Adipocyte (in vitro differentiated cells): ENCODE results near the gene PER2.
A peak's percentile ranks its signal among the peaks of the same experiment; 100 is the strongest.

ENCODE experiments used
- DNase-seq: peaks from one replicate; pipeline ENCODE4 v3.0.0-alpha.2; 2015; ENCODE audit warnings: low read depth
- H3K27me3 ChIP-seq: replicated peaks from 2 replicates; pipeline ENCODE4 v1.7.0; 2013; ENCODE audit warnings: mild to moderate bottlenecking, low read length, moderate library complexity; ENCODE audit not compliant: control insufficient read depth, insufficient read depth
- H3K36me3 ChIP-seq: 2 replicates; pipeline ENCODE4 v1.7.0; 2013; ENCODE audit warnings: low read length, mild to moderate bottlenecking, moderate library complexity; ENCODE audit not compliant: control insufficient read depth, insufficient read depth, severe bottlenecking
- H3K4me1 ChIP-seq: 2 replicates; pipeline ENCODE4 v1.7.0; 2013; ENCODE audit warnings: mild to moderate bottlenecking, low read length, moderate library complexity; ENCODE audit not compliant: control insufficient read depth, insufficient read depth
- H3K4me3 ChIP-seq: 2 replicates; pipeline ENCODE4 v1.7.0; 2013; ENCODE audit warnings: mild to moderate bottlenecking, low read length, moderate library complexity
- H3K9ac ChIP-seq: 2 replicates; pipeline ENCODE4 v1.7.0; 2013; ENCODE audit warnings: mild to moderate bottlenecking, low read length, moderate library complexity
- H3K9me3 ChIP-seq: 2 replicates; pipeline ENCODE4 v1.7.0; 2013; ENCODE audit warnings: mild to moderate bottlenecking, low read length, moderate library complexity; ENCODE audit not compliant: control insufficient read depth

PER2 gene

DNA sequence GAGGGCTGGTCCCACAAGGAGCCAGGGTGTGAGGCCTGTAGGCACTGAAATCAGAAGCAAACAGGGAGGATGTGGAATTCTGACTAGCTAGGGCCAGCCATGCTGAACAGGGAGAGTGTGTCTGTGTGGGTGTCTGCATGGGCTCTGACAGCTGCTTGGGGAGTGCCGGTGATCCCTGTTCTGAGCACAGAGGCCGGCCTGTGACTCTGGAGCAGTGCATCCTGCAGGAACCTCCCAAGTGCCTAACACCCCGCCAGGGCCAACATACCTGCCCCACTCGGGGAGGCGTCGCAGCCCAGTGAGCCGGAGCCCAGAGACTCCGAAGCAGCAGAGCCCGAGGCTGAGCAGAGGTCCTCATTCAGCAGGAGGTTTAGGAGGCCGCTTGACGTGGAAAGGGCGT lies 37.1 kb downstream of the PER2 start:
- no peak overlapping the region for H3K9ac ChIP-seq
- peaks cover 3% of the 10 kb centered on the region for H3K4me1 ChIP-seq
- no peak for DNase-seq
- H3K9me3 ChIP-seq = no peaks in the 10 kb centered on the region
- no peaks in the 10 kb centered on the region for H3K27me3 ChIP-seq
- H3K36me3 ChIP-seq = peaks cover 22% of the 10 kb centered on the region
- no peak overlapping the region for H3K4me3 ChIP-seq

DNA sequence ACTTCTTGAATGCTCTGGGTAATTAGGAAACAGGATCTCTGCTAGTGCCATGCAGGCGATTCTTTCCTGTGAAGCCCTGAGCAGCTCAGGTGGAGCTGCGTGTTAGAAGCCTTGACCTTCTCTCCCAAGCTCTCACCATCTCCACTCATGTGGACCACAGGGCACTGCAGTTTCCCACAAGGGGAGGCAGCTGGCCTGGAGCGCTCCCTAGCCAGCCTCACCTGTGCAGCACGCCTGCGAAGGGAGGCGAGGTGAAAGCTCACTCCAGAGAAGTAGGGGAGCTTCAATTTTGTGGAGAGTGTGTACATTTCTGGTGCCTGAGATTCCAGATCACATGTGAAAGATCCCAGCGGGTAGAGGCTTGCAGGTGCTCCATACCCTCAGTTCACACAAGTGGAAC lies 37.5 kb downstream of the PER2 start:
- H3K4me3 ChIP-seq = no peak overlapping the region
- DNase-seq = no peak
- no peaks in the 10 kb centered on the region for H3K27me3 ChIP-seq

DNA sequence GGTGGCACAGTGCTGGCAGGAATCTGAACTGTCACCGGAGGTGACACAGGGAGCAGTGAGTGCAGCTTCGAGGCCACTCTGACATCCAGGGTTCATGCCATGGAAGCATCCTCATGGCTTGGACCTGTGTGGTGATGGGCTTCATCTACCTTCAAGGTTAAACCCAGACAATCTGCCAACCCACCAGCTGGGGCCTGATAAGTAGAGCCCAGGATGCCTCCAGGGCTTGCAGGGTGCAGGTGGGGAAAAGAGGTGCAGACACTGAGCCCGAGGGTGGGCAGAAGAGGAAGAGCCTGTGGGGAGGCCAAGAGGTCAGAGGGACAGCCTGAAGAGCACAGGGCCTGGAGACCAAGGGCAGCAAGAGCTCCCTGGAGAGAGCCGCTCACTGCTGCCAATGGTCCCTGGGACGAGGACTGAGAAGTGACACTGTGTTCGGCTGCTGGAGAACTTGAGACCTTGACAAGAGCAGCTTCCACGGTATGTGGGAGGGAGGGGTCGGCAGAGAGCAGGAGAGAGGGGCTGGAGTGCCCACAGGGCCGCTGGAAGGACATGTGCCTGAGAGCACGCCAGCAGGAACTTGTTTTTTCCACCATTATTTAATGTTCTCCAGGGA lies 40.5 kb downstream of the PER2 start:
- Histone ChIP-seq H3K4me3 (no peak overlapping the region), H3K9me3 (no peaks in the 10 kb centered on the region), H3K27me3 (no peaks in the 10 kb centered on the region), H3K4me1 (peaks cover 8% of the 10 kb centered on the region), H3K9ac (no peak overlapping the region), H3K36me3 (peaks cover 13% of the 10 kb centered on the region)
- no peak for DNase-seq

More for the DNA sequence above, 37.5 kb downstream of the PER2 start:
- Histone ChIP-seq H3K9me3 (no peaks in the 10 kb centered on the region), H3K36me3 (peaks cover 22% of the 10 kb centered on the region), H3K4me1 (peaks cover 3% of the 10 kb centered on the region), H3K9ac (no peak overlapping the region)

DNA sequence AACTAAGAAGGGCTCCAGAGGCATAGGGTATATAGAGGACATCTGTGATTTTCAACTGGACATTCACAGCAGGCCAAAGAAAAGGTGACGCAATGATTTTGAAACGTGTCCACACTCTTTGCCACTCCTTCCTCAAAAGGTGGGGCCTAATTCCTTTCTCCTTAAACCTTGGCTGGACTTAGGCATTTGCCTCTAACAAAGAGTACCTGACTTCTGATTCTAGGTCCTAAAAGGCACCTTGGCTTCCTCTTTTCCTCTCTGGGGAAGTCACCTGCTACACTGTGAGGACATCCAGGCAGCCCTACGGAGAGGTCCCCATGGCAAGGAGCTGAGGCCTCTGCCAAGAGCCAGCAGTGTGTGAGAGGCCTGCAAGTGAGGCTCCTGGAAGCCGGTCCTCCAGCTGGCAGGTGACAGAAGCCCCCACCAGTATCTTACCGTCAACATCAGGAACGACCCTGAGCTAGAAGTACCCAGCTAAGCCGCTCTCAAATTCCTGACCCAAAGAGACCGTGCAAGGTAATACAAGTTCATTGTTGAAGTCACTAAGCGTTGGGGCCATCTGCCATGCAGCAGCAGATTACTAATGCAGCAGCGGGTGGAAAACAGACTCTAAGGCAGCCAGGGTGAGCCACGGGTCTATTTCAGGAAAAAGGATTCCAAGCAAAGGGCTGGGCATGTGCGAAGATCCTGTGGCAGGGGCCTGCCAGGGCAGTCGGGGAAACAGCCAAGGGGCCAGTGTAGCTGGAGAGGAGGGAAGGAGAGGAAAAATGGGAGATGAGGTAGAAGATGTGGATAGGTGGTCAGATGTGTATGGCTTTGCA lies 41.2 kb downstream of the PER2 start:
- H3K4me1 ChIP-seq = peaks cover 16% of the 10 kb centered on the region
- DNase-seq = peak; percentile 29
- H3K9me3 ChIP-seq = no peaks in the 10 kb centered on the region
- H3K4me3 ChIP-seq = no peak overlapping the region
- no peak overlapping the region for H3K9ac ChIP-seq
- no peaks in the 10 kb centered on the region for H3K27me3 ChIP-seq
- peaks cover 10% of the 10 kb centered on the region for H3K36me3 ChIP-seq

DNA sequence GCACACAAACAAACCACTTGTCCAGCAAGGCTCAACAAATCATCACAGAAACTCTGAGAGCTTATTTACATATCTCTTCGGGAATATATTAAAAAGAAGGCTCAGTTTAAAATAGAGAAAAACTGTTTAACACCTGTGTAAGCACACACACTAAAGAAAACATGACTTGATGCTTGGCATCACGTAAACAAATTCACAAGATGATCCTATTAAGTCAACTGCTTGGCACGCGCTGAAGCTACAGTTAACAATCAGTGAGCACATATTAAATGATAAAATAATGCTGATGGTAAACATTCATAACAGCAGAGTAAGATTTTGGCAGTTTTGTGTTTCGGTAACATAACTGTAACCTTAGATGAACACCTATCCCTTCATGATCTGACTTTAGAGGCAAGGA lies 44.3 kb downstream of the PER2 start:
- Histone ChIP-seq H3K4me3 (no peak overlapping the region), H3K9ac (no peak overlapping the region), H3K36me3 (peaks cover 2% of the 10 kb centered on the region), H3K27me3 (no peaks in the 10 kb centered on the region), H3K9me3 (no peaks in the 10 kb centered on the region), H3K4me1 (peaks cover 22% of the 10 kb centered on the region)
- DNase-seq = no peak

DNA sequence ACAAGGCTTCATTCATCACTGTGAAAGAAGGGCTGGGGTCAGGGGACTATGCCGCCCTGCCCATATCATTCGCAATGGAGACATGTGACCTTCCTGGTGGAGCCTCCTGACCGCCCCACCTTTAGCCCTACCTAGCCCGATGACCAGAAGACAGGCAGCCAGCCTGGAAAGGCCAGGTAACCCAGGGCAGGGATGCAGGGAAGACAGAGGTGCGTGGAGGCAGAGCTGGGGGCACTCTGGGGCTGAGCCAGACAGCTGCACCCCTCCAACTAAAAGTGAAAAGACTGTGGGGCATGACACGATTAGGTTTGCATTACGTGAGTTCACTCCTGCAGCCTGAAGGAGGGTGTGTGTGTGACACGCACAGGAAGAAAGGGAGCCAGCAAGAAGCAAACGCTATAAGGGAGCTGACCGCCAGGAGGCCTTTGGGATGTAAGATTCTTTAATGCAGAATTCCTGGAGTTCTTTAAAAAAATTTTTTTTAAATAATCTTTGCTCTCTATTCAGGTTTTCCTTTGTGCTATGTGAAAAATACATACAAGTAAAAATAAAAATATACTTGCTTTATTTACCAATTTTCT lies 44.8 kb downstream of the PER2 start:
- Histone ChIP-seq H3K4me3 (no peak overlapping the region), H3K4me1 (peaks cover 22% of the 10 kb centered on the region), H3K27me3 (peaks cover 5% of the 10 kb centered on the region), H3K9me3 (no peaks in the 10 kb centered on the region), H3K9ac (no peak overlapping the region), H3K36me3 (peaks cover 2% of the 10 kb centered on the region)
- DNase-seq = no peak

DNA sequence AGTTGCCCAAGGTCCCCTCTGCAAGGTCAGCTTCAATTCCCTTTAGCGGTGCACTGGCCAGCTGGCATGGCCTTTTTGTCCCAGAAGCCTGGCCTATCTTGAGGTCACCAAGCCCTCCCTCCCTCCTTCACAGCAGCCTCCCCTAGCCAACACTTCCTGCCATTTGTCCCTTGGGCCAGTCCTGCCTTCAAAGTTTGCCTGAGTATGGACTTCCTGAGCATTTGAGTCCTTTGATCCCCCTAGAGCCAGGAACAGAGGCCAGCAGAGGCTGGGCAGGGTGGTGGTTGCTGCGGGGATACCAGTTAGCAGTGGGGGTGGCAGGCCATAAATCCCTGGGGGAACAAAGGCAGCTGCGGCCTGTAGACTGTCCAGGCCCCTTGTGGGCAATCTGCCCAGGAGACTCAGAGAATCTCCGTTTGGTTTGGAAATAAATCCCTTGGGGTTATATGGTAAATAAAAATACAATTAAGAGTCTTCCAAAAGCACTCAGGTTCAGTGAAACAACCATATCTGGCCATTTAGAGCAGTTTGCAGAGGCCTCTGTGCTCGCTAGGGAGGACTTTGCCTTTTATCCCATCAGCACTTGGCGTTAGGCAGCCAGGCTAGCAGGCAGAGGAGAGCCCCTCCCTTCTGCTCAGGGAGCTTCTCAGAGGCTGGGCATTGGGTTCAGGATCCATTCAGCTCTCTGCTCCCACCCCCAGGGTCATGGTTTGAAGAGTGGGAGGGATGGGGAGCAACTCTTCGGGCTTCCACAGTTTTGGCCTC lies 45.5 kb downstream of the PER2 start:
- no peak for DNase-seq
- H3K9me3 ChIP-seq = no peaks in the 10 kb centered on the region
- H3K36me3 ChIP-seq = peaks cover 2% of the 10 kb centered on the region
- peaks cover 12% of the 10 kb centered on the region for H3K27me3 ChIP-seq
- no peak overlapping the region for H3K4me3 ChIP-seq
- H3K9ac ChIP-seq = no peak overlapping the region
- peaks cover 22% of the 10 kb centered on the region for H3K4me1 ChIP-seq

DNA sequence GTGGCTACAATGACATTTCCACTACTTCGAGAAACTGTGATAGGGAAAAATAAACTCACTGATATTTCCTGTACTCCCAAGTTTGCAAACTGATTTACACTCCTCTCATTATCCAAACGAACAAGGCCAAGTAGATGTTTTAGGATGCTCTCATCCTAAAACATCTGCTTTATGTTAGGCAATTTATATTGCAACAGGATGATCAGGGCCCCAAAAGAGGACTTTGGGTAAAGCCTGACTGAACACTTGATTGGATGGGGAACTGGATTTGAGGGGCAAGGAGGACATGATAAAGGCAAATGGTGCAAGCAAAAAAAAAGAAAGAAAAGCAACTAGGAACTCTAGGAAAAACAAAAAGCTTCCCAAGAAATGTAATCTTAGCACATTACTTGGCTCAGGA lies 46.4 kb downstream of the PER2 start:
- Histone ChIP-seq H3K9ac (no peak overlapping the region), H3K4me3 (no peak overlapping the region), H3K27me3 (peaks cover 19% of the 10 kb centered on the region), H3K36me3 (peaks cover 2% of the 10 kb centered on the region), H3K4me1 (peaks cover 22% of the 10 kb centered on the region), H3K9me3 (no peaks in the 10 kb centered on the region)
- DNase-seq = peak; percentile 33

DNA sequence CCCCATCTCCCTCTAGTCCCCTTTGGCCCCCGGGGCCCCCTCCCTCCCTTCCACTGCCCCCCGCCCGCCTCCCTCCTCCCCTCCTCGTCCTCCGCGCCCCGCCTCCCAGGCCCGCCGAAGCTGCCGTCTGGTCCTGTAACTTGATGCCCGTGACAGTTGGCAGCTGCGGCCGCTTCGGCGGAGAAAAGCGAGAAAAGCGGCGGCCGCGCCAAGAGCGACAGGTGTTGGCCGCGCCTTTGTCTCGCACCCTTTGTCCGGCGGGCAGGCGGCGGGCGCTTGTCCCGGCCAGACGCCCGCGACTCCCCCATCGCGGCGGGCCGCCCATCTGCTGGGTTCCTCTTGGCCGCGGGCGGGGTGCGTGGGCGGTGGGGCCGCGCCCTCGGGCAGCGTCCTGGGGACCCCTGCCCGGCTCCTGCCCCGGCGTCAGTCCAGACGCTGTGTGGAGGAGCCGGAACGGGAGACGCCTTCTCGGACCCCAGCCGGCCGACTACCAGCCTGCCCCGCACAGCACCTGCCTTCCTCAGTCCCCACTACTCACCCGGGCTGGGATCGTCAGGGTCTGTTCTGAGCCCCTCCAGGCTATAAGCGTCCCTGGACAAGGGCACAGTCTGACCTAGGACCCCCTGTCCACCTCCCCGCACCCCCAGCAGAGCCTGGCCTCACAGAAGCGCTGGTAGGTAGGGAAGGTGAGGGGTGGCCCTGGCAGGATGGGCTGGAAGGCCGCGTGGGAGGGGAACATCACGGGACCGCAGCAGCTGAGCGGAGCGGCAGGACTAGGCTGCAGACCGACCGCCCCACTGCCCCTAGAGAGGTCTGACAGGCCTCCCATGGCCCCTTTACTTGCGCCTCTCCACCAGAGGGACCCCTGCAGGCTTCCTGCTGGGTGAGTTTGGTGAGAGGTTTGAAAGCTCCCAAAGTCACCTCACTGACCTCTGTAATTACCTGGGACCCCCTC lies 47.4 kb downstream of the PER2 start:
- Histone ChIP-seq H3K36me3 (peaks cover 2% of the 10 kb centered on the region), H3K4me1 (peaks cover 19% of the 10 kb centered on the region), H3K27me3 (peaks cover 28% of the 10 kb centered on the region), H3K9ac (no peak overlapping the region), H3K9me3 (no peaks in the 10 kb centered on the region), H3K4me3 (no peak overlapping the region)
- peak; percentile 72 for DNase-seq

DNA sequence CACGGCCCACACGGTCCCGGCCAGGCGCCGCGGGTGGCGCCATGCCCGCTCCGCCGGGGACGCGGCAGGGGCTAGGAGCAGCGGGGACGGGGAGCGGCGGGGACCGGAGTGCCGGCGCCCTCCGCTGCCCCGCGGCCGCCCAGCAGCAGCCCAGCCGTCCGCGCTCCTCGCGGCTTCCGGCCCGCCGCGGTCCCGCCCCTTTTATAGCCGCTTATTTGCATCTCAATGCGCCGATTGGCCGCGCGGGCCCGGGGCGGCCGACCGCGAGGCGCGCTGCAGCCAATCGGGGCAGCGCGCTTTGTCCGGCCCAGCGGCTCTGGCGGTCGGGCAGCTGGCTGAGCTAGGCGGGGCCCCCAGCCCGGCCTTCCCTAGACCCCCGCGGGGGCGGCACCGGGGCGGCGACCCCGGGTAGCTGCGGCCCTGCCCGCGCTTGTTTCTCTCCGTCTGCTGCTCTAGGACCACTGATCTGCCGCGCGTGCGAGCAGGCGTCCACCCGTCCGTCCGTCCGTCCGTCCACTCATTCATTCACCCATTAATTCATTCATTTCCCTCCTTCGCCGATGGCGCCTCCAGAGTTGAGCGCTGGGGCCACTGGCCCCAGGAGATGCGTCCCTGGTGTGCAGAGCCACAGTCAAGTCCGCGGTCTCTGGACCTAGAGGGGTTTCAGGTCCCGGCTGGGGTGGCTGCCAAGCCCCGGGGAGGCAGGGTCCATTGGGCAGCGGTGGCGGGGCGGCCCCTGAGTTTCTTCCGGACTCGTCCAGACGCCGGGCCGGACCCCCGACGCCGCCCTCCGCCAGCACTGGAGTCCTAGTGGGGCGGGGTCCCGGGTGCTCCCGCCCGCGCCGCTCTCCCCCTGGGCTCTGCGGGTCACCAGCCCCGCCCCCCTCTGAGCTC lies 48.3 kb downstream of the PER2 start, which contains the start of gene HES6:
HES6 (minus strand) TSS at position 176 of the 894 bp plus-strand sequence; CDS start at position 43, 133 bp downstream.
- Histone ChIP-seq H3K9ac (no peak within 1 kb of the TSS), H3K36me3 (no peaks in the 10 kb centered on the region), H3K4me1 (peaks cover 19% of the 10 kb centered on the region), H3K27me3 (peaks cover 34% of the 10 kb centered on the region), H3K4me3 (peak within 1 kb of the TSS; percentile 75), H3K9me3 (no peaks in the 10 kb centered on the region)
- DNase-seq = peak; percentile 97
